ENCODE results near the gene CEP57L1.

- TF ChIP-seq EZH2 (IDR thresholded peaks at IDR 0.05) (no peak), CTCF (IDR thresholded peaks at IDR 0.05 in 2 of 3, conservative IDR thresholded peaks at IDR 0.05 in 1 of 3; ENCODE audit: borderline replicate concordance in 1 of 3, insufficient read depth in 1 of 3, low read depth in 2 of 3, low read length in 2 of 3) (no peak), ZFX (IDR thresholded peaks at IDR 0.05) (no peak), RAD21 (IDR thresholded peaks at IDR 0.05; ENCODE audit: low read depth) (no peak), POLR2A (IDR thresholded peaks at IDR 0.05; ENCODE audit: borderline replicate concordance, extremely low read depth, insufficient read depth, insufficient read length) (no peak), ATF3 (IDR thresholded peaks at IDR 0.05) (no peak)
- TF ChIP-seq, protein P1, sequence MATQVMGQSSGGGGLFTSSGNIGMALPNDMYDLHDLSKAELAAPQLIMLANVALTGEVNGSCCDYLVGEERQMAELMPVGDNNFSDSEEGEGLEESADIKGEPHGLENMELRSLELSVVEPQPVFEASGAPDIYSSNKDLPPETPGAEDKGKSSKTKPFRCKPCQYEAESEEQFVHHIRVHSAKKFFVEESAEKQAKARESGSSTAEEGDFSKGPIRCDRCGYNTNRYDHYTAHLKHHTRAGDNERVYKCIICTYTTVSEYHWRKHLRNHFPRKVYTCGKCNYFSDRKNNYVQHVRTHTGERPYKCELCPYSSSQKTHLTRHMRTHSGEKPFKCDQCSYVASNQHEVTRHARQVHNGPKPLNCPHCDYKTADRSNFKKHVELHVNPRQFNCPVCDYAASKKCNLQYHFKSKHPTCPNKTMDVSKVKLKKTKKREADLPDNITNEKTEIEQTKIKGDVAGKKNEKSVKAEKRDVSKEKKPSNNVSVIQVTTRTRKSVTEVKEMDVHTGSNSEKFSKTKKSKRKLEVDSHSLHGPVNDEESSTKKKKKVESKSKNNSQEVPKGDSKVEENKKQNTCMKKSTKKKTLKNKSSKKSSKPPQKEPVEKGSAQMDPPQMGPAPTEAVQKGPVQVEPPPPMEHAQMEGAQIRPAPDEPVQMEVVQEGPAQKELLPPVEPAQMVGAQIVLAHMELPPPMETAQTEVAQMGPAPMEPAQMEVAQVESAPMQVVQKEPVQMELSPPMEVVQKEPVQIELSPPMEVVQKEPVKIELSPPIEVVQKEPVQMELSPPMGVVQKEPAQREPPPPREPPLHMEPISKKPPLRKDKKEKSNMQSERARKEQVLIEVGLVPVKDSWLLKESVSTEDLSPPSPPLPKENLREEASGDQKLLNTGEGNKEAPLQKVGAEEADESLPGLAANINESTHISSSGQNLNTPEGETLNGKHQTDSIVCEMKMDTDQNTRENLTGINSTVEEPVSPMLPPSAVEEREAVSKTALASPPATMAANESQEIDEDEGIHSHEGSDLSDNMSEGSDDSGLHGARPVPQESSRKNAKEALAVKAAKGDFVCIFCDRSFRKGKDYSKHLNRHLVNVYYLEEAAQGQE (IDR thresholded peaks at IDR 0.05; ENCODE audit: low read depth), result no peak
Measured at GRCh38 chr6:109097661-109098060, 2.4 kb downstream of the CEP57L1 start.

Measured in HCT116 (cell line).